HG03064 (cell line): Measurements from ENCODE around the gene LIX1L.

ENCODE experiments used
- ATAC-seq: cut with Tn5 transposase; IDR thresholded peaks from one replicate; pipeline ENCODE4 v1.9.1; 2021; ENCODE audit warnings: low read depth; ENCODE audit not compliant: unreplicated experiment

Gene LIX1L

GRCh38 chr1:145985502-145986439 lies 28.0 kb upstream of the LIX1L start:
- no peak for ATAC-seq

GRCh38 chr1:145985129-145985501 lies 27.3 kb upstream of the LIX1L start:
- no peak for ATAC-seq

DNA sequence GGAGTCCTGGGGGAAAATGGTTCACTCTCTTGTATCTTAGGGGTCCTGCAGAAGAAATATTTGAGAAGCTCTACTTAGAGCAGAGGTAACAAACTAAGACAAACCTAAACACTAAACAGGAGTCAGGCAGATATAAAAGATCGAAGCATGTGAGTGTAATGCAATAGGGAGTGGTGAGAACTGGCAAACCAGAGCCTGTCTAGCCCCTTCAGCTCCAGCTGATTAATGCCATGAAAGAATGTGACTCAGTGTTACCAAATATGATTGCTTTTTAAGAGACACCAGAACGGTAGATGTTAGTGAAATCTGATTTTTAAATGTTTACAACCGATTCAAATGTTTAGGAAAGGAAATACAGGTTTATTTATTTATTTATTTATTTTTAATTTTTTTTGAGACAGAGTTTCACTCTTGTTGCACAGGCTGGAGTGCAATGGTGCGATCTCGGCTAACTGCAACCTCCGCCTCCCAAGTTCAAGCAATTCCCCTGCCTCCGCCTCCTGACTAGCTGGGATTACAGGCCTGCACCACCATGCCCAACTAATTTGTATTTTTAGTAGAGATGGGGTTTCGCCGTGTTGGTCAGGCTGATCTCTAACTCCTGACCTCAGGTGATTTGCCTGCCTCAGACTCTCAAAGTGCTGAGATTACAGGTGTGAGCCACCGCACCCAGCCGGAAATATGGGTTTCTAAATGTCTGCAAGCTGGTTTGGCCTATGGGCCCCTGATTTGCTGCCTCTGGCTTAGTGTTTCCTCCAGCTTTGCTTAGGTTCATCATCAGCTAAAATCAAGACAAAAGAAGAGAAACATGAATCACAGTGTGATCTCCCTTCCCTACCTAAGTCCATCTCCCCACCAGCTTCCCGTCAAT lies 26.4 kb upstream of the LIX1L start:
- ATAC-seq, result no peak

DNA sequence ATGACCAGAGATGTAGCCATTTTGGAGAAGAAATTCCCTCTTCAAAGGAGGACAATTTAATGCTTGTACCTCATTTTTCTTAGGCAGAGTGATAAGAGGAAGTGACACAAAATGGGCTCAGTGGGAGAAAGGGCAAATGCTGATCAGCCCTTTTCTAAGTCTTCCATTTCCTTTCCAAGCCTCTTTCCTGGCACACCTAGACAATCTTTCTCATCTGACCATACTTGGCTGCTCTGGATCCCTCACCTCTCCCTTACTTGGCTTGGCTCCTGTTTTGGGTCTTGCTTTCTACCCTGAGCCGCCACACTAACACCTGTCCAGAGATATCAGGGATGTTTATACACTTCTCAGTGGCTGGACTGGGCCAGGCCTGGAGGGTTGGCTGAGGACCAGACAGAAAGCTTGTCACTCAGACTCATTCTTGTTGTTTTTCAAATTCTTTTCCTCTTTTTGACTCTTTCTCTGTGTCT lies 25.4 kb upstream of the LIX1L start:
- ATAC-seq, result no peak

DNA sequence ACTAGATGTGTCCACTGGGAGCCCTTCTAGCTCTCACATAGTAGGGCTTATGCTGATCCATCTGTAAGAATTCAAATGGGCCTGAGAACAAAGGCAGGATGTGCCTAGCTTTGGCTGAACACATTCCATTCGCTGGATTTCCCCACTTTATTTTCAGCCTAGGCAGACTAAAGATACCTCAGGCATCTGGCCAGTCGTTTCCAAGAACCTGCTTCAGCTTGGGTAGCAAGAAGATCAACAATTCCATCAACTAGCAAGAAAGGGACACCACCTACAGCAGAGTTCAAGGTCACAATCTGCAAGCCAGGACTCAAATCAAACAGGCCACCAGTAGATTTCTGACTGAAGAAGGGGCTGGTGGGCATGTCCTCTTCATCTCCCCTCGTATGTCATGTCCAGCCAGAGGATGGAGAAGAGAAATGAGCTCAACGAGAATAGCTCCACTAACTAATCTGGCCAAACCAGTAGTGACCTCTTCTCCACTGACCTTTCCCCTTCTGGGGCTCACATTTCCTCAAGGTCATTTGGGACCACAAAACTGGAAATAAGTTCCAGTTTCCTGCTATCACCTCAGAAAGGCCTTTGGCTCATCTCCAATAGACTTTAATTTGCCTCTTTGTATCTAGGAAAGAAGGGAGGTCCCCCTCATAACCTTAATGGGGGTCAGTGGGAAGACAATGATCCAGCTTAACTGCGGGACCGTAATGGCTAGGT lies 24.4 kb upstream of the LIX1L start:
- ATAC-seq, result no peak

- ATAC-seq, result no peak
Measured at GRCh38 chr1:145980457-145980994, 22.7 kb upstream of the LIX1L start.

DNA sequence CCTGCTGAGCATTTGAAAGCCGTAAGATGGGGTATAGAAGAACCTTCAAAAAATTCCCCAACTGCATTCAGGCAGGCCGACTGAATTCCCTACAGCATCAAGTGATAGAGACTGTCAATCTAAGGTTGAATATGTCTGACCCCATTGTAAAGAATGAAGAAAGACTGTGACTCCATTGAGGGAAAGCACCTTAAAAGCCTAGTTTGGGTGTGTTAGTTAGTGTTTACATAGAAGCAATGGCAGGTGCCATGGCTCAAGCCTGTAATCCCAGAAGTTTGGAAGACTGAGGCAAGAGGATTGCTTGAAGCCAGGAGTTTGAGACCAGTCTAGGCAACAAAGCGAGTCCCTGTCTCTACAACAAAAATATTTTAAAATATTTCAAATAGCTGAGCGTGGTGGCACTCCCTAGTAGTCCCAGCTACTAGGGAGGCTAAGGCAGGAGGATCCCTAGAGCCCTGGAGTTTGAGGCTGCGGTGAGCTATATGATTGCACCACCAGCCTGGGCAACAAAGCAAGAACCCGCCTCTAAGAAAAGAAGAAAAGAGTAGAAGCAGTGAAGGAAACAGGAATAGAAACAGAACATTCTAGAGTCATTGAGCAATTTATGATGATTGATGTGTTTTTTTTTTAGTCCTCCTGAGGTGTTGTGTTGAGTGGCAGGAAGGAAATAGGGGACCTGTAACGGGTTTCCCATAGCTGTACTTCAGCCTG lies 22.1 kb upstream of the LIX1L start:
- peak; percentile 12 for ATAC-seq

- peak; percentile 77 for ATAC-seq
Measured at GRCh38 chr1:145978854-145979745, 21.3 kb upstream of the LIX1L start.

DNA sequence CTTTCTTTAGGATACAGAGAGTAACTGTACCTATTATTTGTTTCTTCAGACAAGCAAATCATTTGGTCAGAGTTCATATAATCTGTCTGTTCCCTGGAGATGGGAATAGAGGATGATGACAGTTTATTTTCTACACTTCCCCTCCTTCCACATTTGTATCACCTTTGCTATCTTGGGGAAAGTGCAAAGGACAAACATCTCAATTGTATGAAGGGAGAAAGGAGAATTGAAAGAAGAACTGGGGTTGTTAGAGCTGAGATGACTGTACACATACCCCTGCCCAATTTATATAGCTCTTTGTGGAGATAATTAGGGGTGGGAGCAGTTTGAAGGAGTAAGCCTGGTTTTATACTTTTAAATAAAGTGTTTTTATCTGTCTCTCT lies 20.6 kb upstream of the LIX1L start:
- ATAC-seq, result no peak

- ATAC-seq, result no peak
Measured at GRCh38 chr1:145977486-145978470, 20.0 kb upstream of the LIX1L start.

DNA sequence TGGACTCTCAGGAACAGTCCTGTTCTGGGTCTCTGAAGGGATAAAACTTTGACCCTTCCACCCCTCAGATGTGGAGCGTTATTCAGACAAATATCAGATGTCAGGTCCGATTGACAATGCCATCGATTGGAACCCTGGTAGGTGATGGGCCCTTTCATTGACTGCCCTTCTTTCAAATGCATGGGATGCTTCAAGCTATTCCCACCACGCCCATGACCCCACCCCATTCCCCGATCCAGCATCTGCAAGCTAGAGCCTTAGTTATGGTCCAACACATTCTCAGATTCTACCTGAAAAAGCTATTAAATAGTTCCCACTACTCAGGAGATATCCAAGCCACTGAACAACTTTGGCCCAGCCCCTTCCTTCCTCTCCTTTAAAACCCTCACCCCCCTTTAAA lies 19.2 kb upstream of the LIX1L start:
- no peak for ATAC-seq

DNA sequence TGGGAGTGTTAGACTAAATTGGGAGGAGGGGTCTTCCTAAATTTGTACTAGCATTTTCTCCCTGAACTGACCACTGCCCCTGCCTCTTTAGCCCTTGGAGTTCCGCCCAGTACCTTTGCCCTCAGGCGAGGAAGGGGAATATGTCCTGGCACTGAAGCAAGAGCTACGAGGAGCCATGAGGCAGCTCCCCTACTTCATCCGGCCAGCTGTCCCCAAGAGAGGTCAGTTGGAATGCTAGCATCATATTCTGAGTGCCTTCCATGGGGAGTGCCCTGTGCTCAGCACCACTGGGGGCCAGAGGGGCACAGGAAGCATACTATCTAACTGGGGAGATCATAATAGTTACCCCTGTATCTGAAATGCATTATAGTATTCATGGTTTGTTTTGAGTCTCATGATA lies 17.4 kb upstream of the LIX1L start:
- no peak for ATAC-seq

DNA sequence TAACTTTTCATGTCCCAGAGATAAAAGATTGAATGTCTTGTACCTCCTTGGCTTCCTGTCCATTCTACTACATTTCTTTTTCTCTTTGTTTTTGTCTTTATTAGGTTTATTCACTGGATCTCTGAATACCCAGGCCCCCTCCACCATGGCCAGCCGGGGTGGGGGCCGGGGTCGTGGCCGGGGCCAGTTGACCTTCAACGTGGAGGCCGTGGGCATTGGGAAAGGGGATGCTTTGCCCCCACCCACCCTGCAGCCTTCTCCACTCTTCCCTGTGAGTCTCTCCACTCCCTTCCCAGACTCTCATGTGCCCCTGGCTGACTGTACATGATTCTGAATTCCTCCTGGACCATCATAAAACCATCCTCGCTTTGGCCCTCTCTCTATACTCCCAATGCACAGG lies 16.9 kb upstream of the LIX1L start:
- no peak for ATAC-seq

DNA sequence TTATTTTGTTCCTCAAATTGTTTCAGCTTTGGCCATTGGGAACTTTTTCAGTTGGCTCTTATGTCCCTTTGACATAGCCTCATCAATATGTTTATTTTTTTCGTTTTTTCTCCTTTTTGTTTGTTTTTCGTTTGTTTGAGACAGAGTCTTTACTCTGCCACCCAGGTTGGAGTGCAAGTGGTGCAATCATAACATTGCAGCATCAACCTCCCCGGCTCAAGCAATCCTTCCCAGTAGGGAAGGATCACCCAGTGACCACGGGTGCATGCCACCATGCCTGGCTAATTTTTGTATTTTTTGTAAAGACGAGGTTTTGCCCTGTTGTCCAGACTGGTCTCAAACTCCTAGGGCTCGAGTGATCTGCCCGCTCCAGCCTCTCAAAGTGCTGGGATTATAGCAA lies 14.8 kb upstream of the LIX1L start:
- ATAC-seq, result no peak

DNA sequence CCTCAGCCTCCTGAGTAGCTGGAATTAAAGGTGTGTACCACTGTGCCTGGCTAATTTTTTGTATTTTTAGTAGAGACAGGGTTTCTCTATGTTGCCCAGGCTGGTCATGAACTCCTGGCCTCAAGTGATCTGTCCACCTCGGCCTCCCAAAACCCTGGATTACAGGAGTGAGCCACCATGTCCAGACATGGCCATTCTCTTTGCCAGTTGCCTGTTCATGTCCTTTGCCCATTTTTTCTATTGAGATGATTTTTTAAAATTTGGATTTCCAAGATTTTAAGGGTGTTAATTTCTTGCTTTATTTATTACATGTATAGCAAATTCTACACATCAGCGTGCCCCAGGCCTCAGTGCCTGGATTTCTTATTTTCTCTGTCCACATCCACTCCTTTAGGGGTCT lies 9.5 kb upstream of the LIX1L start:
- ATAC-seq, result no peak

DNA sequence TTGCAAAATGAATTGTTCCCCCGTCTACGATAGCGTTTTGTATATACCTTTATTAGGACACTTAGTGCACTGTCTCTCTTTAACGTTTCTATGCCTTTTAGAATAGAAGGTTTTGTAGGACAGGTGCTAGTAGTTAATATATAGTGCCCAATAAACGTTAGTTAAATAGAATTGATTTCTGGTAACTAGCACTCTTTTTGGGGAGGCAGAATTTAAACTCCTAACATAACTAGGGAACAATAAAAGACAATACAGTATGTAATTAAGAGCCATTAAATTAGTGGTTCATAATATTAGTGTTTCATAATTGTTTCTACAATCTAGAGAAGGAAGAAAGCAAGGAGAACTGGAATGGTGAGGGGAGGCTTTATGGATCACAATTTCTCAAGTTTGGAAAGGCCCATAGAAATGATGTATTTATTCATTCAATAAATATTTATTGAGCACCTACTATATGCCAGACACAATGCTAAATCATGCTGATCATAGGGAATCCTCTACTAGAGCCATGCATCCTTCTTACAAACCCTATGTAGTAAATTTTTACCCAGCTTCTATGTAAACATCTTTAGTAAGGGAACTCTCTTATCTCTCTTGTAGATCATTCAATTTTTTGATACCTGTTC lies 7.4 kb upstream of the LIX1L start:
- no peak for ATAC-seq

GRCh38 chr1:145964328-145965118 lies 6.7 kb upstream of the LIX1L start, which contains the start of the genes ANKRD34A and POLR3GL:
TSS of gene ANKRD34A (minus strand) at chr1:145964575. CDS start at chr1:145961759, 2,816 bp downstream.
TSS of gene POLR3GL (plus strand) at chr1:145964690. CDS start at chr1:145974866, 10,176 bp downstream.
- peak; percentile 89 for ATAC-seq
